HepG2 (cell line): ENCODE data around the gene RAB8A. TPM values are rescaled to one million over a fixed set of nuclear protein-coding genes. Genes with fewer than 3 reads are reported as not detected.

Experiments used
- FOXA1 ChIP-seq, 2 experiments: fragments of 450-650 bp in 1 of 2; sonication (generic) in 1 of 2; formaldehyde crosslinking in 1 of 2; IDR thresholded peaks; 2 replicates each; pipeline versions ENCODE4 v1.4.0 to v1.6.1; 2016 to 2020; ENCODE audit warnings: missing genetic modification reagents in 1 of 2
- FOXA3 ChIP-seq: IDR thresholded peaks from 2 replicates; pipeline ENCODE4 v1.6.1; 2016; ENCODE audit warnings: missing genetic modification reagents, missing compliant biosample characterization
- JARID2 ChIP-seq: sonication (generic); formaldehyde crosslinking; IDR thresholded peaks from 2 replicates; pipeline ENCODE4 v1.8.1; 2023; ENCODE audit warnings: missing genetic modification reagents, inconsistent platforms; ENCODE audit not compliant: insufficient replicate concordance
- MIXL1 ChIP-seq: IDR thresholded peaks from 2 replicates; pipeline ENCODE4 v1.6.1; 2016
- NR2F6 ChIP-seq, 2 experiments: IDR thresholded peaks; 2 replicates each; pipeline ENCODE4 v1.6.1; 2016; ENCODE audit warnings: antibody characterized with exemption in 1 of 2, mild to moderate bottlenecking in 1 of 2
- RXRA ChIP-seq: sonication (generic); formaldehyde crosslinking; IDR thresholded peaks from 2 replicates; pipeline ENCODE4 v1.5.1; 2020; ENCODE audit warnings: missing genetic modification reagents
- SALL1 ChIP-seq: sonication (generic); formaldehyde crosslinking; IDR thresholded peaks from 2 replicates; pipeline ENCODE4 v1.8.0; 2022; ENCODE audit warnings: mild to moderate bottlenecking, missing genetic modification reagents
- STAG1 ChIP-seq: sonication (generic); formaldehyde crosslinking; IDR thresholded peaks from 2 replicates; pipeline ENCODE4 v1.4.0; 2020; ENCODE audit warnings: missing genetic modification reagents
- ZMYM3 ChIP-seq: sonication (generic); formaldehyde crosslinking; IDR thresholded peaks from 2 replicates; pipeline ENCODE4 v1.5.1; 2020; ENCODE audit warnings: mild to moderate bottlenecking, missing genetic modification reagents
- ZNF18 ChIP-seq: sonication (generic); formaldehyde crosslinking; IDR thresholded peaks from 2 replicates; pipeline ENCODE4 v1.8.0; 2022; ENCODE audit warnings: mild to moderate bottlenecking, missing genetic modification reagents; ENCODE audit not compliant: insufficient replicate concordance
- ZNF501 ChIP-seq: sonication (generic); formaldehyde crosslinking; IDR thresholded peaks from 2 replicates; pipeline ENCODE4 v1.5.1; 2020; ENCODE audit warnings: mild to moderate bottlenecking, moderate library complexity, missing genetic modification reagents
- ZNF550 ChIP-seq: sonication (generic); formaldehyde crosslinking; IDR thresholded peaks from 2 replicates; pipeline ENCODE4 v1.4.0; 2020; ENCODE audit warnings: mild to moderate bottlenecking, missing genetic modification reagents, borderline replicate concordance
- ZNF782 ChIP-seq: sonication (generic); formaldehyde crosslinking; IDR thresholded peaks from 2 replicates; pipeline ENCODE4 v1.4.0; 2020; ENCODE audit warnings: missing genetic modification reagents, mild to moderate bottlenecking, borderline replicate concordance
- polyA plus RNA-seq, 8 experiments: library from polyadenylated mRNA; depleted of rRNA in 3 of 8; stranded (reverse) in 7 of 8; unstranded in 1 of 8; fragments of >200 nt; fragmentation: Illumina TruSeq in 4 of 8; extraction: Trizol in 4 of 8; gene quantifications; 2 replicates each; pipeline versions ENCODE4 v1.2.1 to v1.2.3, GENCODE V29; 2011 to 2016; ENCODE audit warnings: low read depth in 4 of 8, missing spikeins in 1 of 8, mixed read lengths in 1 of 8; ENCODE audit not compliant: insufficient read depth in 1 of 8
- total RNA-seq, 5 experiments: library from RNA; depleted of rRNA; stranded (reverse); fragments of >200 nt; fragmentation: Illumina TruSeq; extraction: Trizol; gene quantifications; 2 replicates each; pipeline ENCODE4 v1.2.3, GENCODE V29; 2016; ENCODE audit warnings: low read depth in 1 of 5
- TF ChIP-seq, protein P1 (sequence below): sonication (generic); formaldehyde crosslinking; IDR thresholded peaks from 2 replicates; pipeline ENCODE4 v1.9.0; 2022; ENCODE audit warnings: missing genetic modification reagents, mild to moderate bottlenecking, borderline replicate concordance
- TF ChIP-seq, protein P2 (sequence below), 2 experiments: fragments of 450-650 bp in 1 of 2; sonication (generic) in 1 of 2; formaldehyde crosslinking in 1 of 2; IDR thresholded peaks; 2 replicates each; pipeline versions ENCODE4 v1.6.1 to v1.8.0; 2016 to 2022; ENCODE audit warnings: antibody characterized with exemption in 1 of 2, mild to moderate bottlenecking in 1 of 2, missing genetic modification reagents in 1 of 2

RAB8A gene
- total and polyA plus RNA-seq, 2 of the 13 experiments (the other 11 are each of a cell fraction or from before 2014, with no cell fraction given) = 36.7 to 45.0 TPM

GRCh38 chr19:16141043-16141442 lies 29.4 kb downstream of the RAB8A start (continued):
- TF ChIP-seq, protein P1, sequence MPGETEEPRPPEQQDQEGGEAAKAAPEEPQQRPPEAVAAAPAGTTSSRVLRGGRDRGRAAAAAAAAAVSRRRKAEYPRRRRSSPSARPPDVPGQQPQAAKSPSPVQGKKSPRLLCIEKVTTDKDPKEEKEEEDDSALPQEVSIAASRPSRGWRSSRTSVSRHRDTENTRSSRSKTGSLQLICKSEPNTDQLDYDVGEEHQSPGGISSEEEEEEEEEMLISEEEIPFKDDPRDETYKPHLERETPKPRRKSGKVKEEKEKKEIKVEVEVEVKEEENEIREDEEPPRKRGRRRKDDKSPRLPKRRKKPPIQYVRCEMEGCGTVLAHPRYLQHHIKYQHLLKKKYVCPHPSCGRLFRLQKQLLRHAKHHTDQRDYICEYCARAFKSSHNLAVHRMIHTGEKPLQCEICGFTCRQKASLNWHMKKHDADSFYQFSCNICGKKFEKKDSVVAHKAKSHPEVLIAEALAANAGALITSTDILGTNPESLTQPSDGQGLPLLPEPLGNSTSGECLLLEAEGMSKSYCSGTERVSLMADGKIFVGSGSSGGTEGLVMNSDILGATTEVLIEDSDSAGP (CRISPR knock-in tag) = 0 out of 2 replicates have a peak, but pooled peaks have one; percentile 13
- TF ChIP-seq ZNF550 (CRISPR knock-in tag) = no peak
- no peak for TF ChIP-seq ZNF782 (CRISPR knock-in tag)
- peak; percentile 99 for TF ChIP-seq ZMYM3 (CRISPR knock-in tag)
- TF ChIP-seq JARID2 (CRISPR knock-in tag) = no peak
- TF ChIP-seq FOXA3 (CRISPR knock-in tag) = 0 out of 2 replicates have a peak, but pooled peaks have one; percentile 23
- TF ChIP-seq STAG1 (CRISPR knock-in tag) = 0 out of 2 replicates have a peak, but pooled peaks have one; percentile 16
- TF ChIP-seq, protein P2, sequence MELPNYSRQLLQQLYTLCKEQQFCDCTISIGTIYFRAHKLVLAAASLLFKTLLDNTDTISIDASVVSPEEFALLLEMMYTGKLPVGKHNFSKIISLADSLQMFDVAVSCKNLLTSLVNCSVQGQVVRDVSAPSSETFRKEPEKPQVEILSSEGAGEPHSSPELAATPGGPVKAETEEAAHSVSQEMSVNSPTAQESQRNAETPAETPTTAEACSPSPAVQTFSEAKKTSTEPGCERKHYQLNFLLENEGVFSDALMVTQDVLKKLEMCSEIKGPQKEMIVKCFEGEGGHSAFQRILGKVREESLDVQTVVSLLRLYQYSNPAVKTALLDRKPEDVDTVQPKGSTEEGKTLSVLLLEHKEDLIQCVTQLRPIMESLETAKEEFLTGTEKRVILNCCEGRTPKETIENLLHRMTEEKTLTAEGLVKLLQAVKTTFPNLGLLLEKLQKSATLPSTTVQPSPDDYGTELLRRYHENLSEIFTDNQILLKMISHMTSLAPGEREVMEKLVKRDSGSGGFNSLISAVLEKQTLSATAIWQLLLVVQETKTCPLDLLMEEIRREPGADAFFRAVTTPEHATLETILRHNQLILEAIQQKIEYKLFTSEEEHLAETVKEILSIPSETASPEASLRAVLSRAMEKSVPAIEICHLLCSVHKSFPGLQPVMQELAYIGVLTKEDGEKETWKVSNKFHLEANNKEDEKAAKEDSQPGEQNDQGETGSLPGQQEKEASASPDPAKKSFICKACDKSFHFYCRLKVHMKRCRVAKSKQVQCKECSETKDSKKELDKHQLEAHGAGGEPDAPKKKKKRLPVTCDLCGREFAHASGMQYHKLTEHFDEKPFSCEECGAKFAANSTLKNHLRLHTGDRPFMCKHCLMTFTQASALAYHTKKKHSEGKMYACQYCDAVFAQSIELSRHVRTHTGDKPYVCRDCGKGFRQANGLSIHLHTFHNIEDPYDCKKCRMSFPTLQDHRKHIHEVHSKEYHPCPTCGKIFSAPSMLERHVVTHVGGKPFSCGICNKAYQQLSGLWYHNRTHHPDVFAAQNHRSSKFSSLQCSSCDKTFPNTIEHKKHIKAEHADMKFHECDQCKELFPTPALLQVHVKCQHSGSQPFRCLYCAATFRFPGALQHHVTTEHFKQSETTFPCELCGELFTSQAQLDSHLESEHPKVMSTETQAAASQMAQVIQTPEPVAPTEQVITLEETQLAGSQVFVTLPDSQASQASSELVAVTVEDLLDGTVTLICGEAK (IDR thresholded peaks at IDR 0.05) = no peak
- TF ChIP-seq, protein P2 (CRISPR knock-in tag; IDR thresholded peaks at IDR 0.05) = no peak
- TF ChIP-seq SALL1 = peak; percentile 28; the same call in 1 of the 2 replicates
- peak; percentile 23; the same call in 1 of the 2 replicates for TF ChIP-seq ZNF501 (CRISPR knock-in tag)
- TF ChIP-seq NR2F6 (IDR thresholded peaks at IDR 0.05) = no peak
- TF ChIP-seq NR2F6 (CRISPR knock-in tag; IDR thresholded peaks at IDR 0.05) = peak; percentile 47; the same call in 1 of the 2 replicates
- TF ChIP-seq RXRA (CRISPR knock-in tag) = 0 out of 2 replicates have a peak, but pooled peaks have one; percentile 17
- no peak for TF ChIP-seq ZNF18 (CRISPR knock-in tag)
- no peak for TF ChIP-seq MIXL1
- TF ChIP-seq FOXA1 (IDR thresholded peaks at IDR 0.05) = no peak
- peak; percentile 51; the same call in 1 of the 2 replicates for TF ChIP-seq FOXA1 (CRISPR knock-in tag; IDR thresholded peaks at IDR 0.05)
